ENCODE data around the gene VPS52.

DNA sequence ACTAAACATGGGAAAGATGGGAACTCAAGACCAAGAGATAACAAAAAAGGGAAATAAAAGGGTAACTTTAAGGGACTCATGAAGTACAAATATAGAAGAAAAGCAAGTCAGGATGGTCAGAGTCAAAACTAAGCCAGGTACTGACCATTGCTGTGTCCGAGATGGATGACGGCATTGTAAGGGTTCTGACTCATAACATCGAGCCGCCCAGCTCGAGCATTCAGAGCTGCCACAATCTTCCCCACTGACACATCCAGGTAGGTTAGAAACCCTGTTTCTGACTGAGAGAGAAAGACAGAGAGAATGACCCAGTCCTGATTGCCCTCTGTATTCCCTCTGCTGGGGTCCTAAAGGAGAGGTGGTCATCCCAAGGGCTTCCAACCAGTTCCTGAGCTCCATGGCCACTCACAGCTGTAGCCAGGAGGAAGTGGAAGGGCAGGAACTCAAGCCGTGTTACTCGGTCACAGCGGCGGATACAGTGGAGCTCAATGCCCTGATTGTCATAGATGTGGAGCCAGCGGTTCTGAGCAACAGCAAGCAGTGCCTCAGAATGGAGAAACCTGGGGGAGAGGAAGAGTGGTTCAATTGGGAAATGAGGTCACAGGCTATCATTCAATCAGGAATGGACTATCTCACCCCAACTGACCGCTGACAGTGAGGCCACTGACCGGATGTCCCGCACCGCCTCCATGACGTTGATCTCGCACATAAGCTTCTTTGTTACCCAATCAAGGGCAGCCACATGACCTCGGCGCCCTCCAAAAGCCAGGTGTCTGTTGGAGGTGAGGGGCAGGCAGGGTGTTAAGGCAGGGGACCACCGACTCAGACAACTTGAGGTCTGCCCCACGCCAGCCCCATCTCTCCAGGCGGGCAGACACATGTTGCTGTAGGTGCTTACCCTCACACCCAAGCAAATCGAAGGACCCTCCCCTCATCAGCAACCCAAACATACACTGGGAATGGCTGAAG lies 15.6 kb upstream of the VPS52 start:
- TF ChIP-seq, protein P1, sequence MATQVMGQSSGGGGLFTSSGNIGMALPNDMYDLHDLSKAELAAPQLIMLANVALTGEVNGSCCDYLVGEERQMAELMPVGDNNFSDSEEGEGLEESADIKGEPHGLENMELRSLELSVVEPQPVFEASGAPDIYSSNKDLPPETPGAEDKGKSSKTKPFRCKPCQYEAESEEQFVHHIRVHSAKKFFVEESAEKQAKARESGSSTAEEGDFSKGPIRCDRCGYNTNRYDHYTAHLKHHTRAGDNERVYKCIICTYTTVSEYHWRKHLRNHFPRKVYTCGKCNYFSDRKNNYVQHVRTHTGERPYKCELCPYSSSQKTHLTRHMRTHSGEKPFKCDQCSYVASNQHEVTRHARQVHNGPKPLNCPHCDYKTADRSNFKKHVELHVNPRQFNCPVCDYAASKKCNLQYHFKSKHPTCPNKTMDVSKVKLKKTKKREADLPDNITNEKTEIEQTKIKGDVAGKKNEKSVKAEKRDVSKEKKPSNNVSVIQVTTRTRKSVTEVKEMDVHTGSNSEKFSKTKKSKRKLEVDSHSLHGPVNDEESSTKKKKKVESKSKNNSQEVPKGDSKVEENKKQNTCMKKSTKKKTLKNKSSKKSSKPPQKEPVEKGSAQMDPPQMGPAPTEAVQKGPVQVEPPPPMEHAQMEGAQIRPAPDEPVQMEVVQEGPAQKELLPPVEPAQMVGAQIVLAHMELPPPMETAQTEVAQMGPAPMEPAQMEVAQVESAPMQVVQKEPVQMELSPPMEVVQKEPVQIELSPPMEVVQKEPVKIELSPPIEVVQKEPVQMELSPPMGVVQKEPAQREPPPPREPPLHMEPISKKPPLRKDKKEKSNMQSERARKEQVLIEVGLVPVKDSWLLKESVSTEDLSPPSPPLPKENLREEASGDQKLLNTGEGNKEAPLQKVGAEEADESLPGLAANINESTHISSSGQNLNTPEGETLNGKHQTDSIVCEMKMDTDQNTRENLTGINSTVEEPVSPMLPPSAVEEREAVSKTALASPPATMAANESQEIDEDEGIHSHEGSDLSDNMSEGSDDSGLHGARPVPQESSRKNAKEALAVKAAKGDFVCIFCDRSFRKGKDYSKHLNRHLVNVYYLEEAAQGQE (IDR thresholded peaks at IDR 0.05; ENCODE audit: low read depth) = no peak
- TF ChIP-seq, protein P2, sequence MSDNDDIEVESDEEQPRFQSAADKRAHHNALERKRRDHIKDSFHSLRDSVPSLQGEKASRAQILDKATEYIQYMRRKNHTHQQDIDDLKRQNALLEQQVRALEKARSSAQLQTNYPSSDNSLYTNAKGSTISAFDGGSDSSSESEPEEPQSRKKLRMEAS (IDR thresholded peaks at IDR 0.05) = no peak
- TF ChIP-seq, protein P3, sequence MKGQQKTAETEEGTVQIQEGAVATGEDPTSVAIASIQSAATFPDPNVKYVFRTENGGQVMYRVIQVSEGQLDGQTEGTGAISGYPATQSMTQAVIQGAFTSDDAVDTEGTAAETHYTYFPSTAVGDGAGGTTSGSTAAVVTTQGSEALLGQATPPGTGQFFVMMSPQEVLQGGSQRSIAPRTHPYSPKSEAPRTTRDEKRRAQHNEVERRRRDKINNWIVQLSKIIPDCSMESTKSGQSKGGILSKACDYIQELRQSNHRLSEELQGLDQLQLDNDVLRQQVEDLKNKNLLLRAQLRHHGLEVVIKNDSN (IDR thresholded peaks at IDR 0.05) = no peak
- TF ChIP-seq NFIC (IDR thresholded peaks at IDR 0.05) (no peak), YY1 (IDR thresholded peaks at IDR 0.05; ENCODE audit: low read depth) (no peak), RAD21 (IDR thresholded peaks at IDR 0.05; ENCODE audit: low read depth) (no peak), EP300 (IDR thresholded peaks at IDR 0.05; ENCODE audit: borderline replicate concordance) (no peak), CREB1 (IDR thresholded peaks at IDR 0.05; ENCODE audit: low read depth) (no peak), TCF12 (IDR thresholded peaks at IDR 0.05; ENCODE audit: low read depth) (no peak), TAF1 (IDR thresholded peaks at IDR 0.05; ENCODE audit: low read depth) (no peak), FOXM1 (IDR thresholded peaks at IDR 0.05; ENCODE audit: borderline replicate concordance, low read depth) (no peak), EGR1 (IDR thresholded peaks at IDR 0.05) (no peak), ZBTB7A (IDR thresholded peaks at IDR 0.05; ENCODE audit: low read depth) (no peak), TEAD4 (IDR thresholded peaks at IDR 0.05) (no peak)

All from Ishikawa (cell line).